Spleen (tissue), 13 donors: Measurements from ENCODE around the gene SRRM1. TPM values are rescaled to one million over a fixed set of nuclear protein-coding genes. Genes with fewer than 3 reads are reported as not detected.

Experiments
- DNase-seq: peaks from one replicate; pipeline ENCODE4 v3.0.0-alpha.2; 2020
- H3K27ac ChIP-seq, 8 donors: fragments of 200-600 bp; sonication (generic) in 7 of 8; 1 replicate in 4 of 8; 2 replicates in 4 of 8; pipeline versions ENCODE4 v1.5.0 to v1.8.0; 2016 to 2021; ENCODE audit warnings: inconsistent platforms in 4 of 8, mild to moderate bottlenecking in 4 of 8, moderate library complexity in 1 of 8
- H3K27me3 ChIP-seq, 7 donors: fragments of 200-600 bp; sonication (generic) in 6 of 7; replicated peaks in 1 of 7; 1 replicate in 4 of 7; 2 replicates in 3 of 7; pipeline versions ENCODE4 v1.5.0 to v1.8.0; 2016 to 2021; ENCODE audit warnings: inconsistent platforms in 3 of 7, mild to moderate bottlenecking in 1 of 7
- H3K36me3 ChIP-seq, 6 donors: fragments of 200-600 bp; sonication (generic) in 5 of 6; 1 replicate in 4 of 6; 2 replicates in 2 of 6; pipeline versions ENCODE4 v1.5.0 to v1.8.0; 2016 to 2021; ENCODE audit warnings: inconsistent platforms in 2 of 6
- H3K4me1 ChIP-seq, 6 donors: fragments of 200-600 bp; sonication (generic) in 5 of 6; 1 replicate in 3 of 6; 2 replicates in 3 of 6; pipeline versions ENCODE4 v1.5.0 to v1.8.0; 2016 to 2021; ENCODE audit warnings: inconsistent platforms in 3 of 6
- H3K4me3 ChIP-seq, 8 donors: fragments of 200-600 bp; sonication (generic) in 7 of 8; 1 replicate in 4 of 8; 2 replicates in 4 of 8; pipeline versions ENCODE4 v1.5.0 to v1.8.0; 2016 to 2021; ENCODE audit warnings: inconsistent platforms in 4 of 8, mild to moderate bottlenecking in 4 of 8, moderate library complexity in 2 of 8
- H3K9me3 ChIP-seq, 8 donors: fragments of 200-600 bp; sonication (generic) in 7 of 8; 1 replicate in 4 of 8; 2 replicates in 4 of 8; pipeline versions ENCODE4 v1.5.0 to v1.8.0; 2016 to 2021; ENCODE audit warnings: inconsistent platforms in 4 of 8
- CTCF ChIP-seq, 11 experiments: fragments of 200-600 bp in 7 of 11; fragments of 450-650 bp in 4 of 11; sonication (generic) in 4 of 11; IDR thresholded peaks in 8 of 11; conservative IDR thresholded peaks in 3 of 11; 1 replicate in 7 of 11; 2 replicates in 4 of 11; pipeline versions ENCODE4 v1.4.0 to v1.8.0; 2016 to 2021; ENCODE audit warnings: antibody characterized with exemption in 11 of 11, inconsistent platforms in 4 of 11, mild to moderate bottlenecking in 1 of 11
- POLR2A ChIP-seq, 3 donors: fragments of 450-650 bp; IDR thresholded peaks; one replicate each; pipeline ENCODE4 v1.5.1; 2017; ENCODE audit warnings: antibody characterized with exemption in 3 of 3, mild to moderate bottlenecking in 1 of 3
- POLR2AphosphoS5 ChIP-seq, 3 donors: sonication (generic); formaldehyde crosslinking; IDR thresholded peaks; one replicate each; pipeline ENCODE4 v1.5.1; 2017; ENCODE audit warnings: antibody characterized with exemption in 3 of 3
- WGBS, 5 donors: extraction: QIAGEN DNeasy Blood & Tissue Kit in 3 of 5; methylation state at CpG; one replicate each; pipeline versions ENCODE4 v1.1.5 to v1.1.7; 2013 to 2018; 5-methylcytosine and 5-hydroxymethylcytosine counted together
- intact Hi-C: fragments of 100-400 bp; cut with DNase I; formaldehyde crosslinking; loops from one replicate; pipeline ENCODE4 v1.15.0; 2023; ENCODE audit warnings: low total_unique reads
- long read RNA-seq, 2 donors: transcript quantifications; one replicate each; lab custom pipeline, GENCODE V29; 2026
- polyA plus RNA-seq, 3 donors: library from polyadenylated mRNA; stranded (reverse); fragments of 200-250 nt; gene quantifications; one replicate each; pipeline ENCODE4 v1.2.1, GENCODE V29; 2013
- total RNA-seq, 7 donors: library from RNA; depleted of rRNA in 3 of 7; stranded (reverse); fragments of >200 nt in 3 of 7; fragmentation: NEBNext Ultra II Directional in 4 of 7; extraction: Animal tissue kit (Norgen Biotek cat#: 25700) in 4 of 7; gene quantifications; one replicate each; pipeline versions ENCODE4 v1.1.0 to v1.2.1, GENCODE V29; 2016 to 2021
- donor health status: healthy with polysubstance abuse.
- donor health status: DM: no; HTN: no; CAD: no; lungs with moderate emphysema.
- donor health status: DM: no; HTN: no; CAD: no.
- donor health status: Bipolar disorder and iron deficiency.
- donor health status: healthy.
- donor health status: DM: no; HTN: no; CAD: no.
- donor health status: DM: yes; HTN: yes; CAD: no.

Gene SRRM1
- total RNA-seq (100 to 1,000 TPM; 129 to 169 (median 150) TPM), polyA plus RNA-seq (10 to 100 TPM; 25.6 to 42.2 (median 41.8) TPM)
- long read RNA-seq, donor 1, partial matches to known transcripts = 13 of 19 reads
- long read RNA-seq, donor 1, other reads (novel, unspliced or antisense) = 0 of 19 reads
- long read RNA-seq, donor 2, partial matches to known transcripts = 0 of 3 reads
- long read RNA-seq, donor 2, other reads (novel, unspliced or antisense) = 0 of 3 reads

- peak within 1 kb of the TSS; percentile 73 to 96 (median 91) for H3K4me3 ChIP-seq
- 0% methylated on average over 32 to 95 of the region's 95 CpGs for WGBS, 5 donors
- H3K27me3 ChIP-seq = no peaks in the 10 kb centered on the region
- peaks cover 3 to 28% (median 20%) of the 10 kb centered on the region in 6 donors for H3K36me3 ChIP-seq
- peak within 1 kb of the TSS; percentile 94 to 100 (median 99) for H3K27ac ChIP-seq
- TF ChIP-seq POLR2A (IDR thresholded peaks at IDR 0.05) = peak; percentile 85 to 98 (median 97)
- TF ChIP-seq POLR2AphosphoS5 (IDR thresholded peaks at IDR 0.05) = peak; percentile 99 to 100 (median 100)
- peak in 6 of 11 experiments; percentile 14 to 58 (median 38) for TF ChIP-seq CTCF (IDR thresholded peaks at IDR 0.05 in 8 of 11, conservative IDR thresholded peaks at IDR 0.05 in 3 of 11)
- H3K4me1 ChIP-seq = peaks cover 24 to 55% (median 36%) of the 10 kb centered on the region in 6 donors
- intact Hi-C loops = no loop called here
- H3K9me3 ChIP-seq = no peaks in the 10 kb centered on the region
- peak; percentile 100 for DNase-seq
Observed at GRCh38 chr1:24642481-24643362, at the start of gene SRRM1. SRRM1 (plus strand) TSS chr1:24643302; CDS start chr1:24643327, 25 bp downstream.

- Histone ChIP-seq H3K27me3 (peaks cover 0 to 9% (median 0%) of the 10 kb centered on the region in 7 donors), H3K4me3 (no peak overlapping the region), H3K4me1 (peaks cover 0 to 12% (median 0%) of the 10 kb centered on the region in 6 donors), H3K36me3 (no peaks in the 10 kb centered on the region), H3K9me3 (no peaks in the 10 kb centered on the region), H3K27ac (no peak overlapping the region)
- 89 to 95% (median 92%) methylated on average over 3 of the region's 3 CpGs for WGBS, 5 donors
- DNase-seq = no peak
- intact Hi-C loops = no loop called here
- TF ChIP-seq POLR2AphosphoS5 (IDR thresholded peaks at IDR 0.05) (no peak), CTCF (IDR thresholded peaks at IDR 0.05 in 8 of 11, conservative IDR thresholded peaks at IDR 0.05 in 3 of 11) (no peak), POLR2A (IDR thresholded peaks at IDR 0.05) (no peak)
Observed at GRCh38 chr1:24594328-24594598, 48.8 kb upstream of the SRRM1 start.

GRCh38 chr1:24596401-24596880 lies 46.7 kb upstream of the SRRM1 start:
- 84 to 89% (median 86%) methylated on average over 9 of the region's 9 CpGs for WGBS, 5 donors
- Histone ChIP-seq H3K4me3 (no peak overlapping the region), H3K27ac (no peak overlapping the region), H3K27me3 (peaks cover 0 to 9% (median 0%) of the 10 kb centered on the region in 7 donors), H3K9me3 (no peaks in the 10 kb centered on the region), H3K4me1 (peaks cover 0 to 10% (median 0%) of the 10 kb centered on the region in 6 donors), H3K36me3 (no peaks in the 10 kb centered on the region)
- intact Hi-C loops = no loop called here
- no peak for DNase-seq
- no peak for TF ChIP-seq POLR2AphosphoS5 (IDR thresholded peaks at IDR 0.05)
- no peak for TF ChIP-seq CTCF (IDR thresholded peaks at IDR 0.05 in 8 of 11, conservative IDR thresholded peaks at IDR 0.05 in 3 of 11)
- TF ChIP-seq POLR2A (IDR thresholded peaks at IDR 0.05) = no peak

- Histone ChIP-seq H3K4me1 (no peaks in the 10 kb centered on the region), H3K4me3 (no peak overlapping the region), H3K9me3 (no peaks in the 10 kb centered on the region), H3K27me3 (peaks cover 0 to 9% (median 0%) of the 10 kb centered on the region in 7 donors), H3K27ac (no peak overlapping the region), H3K36me3 (no peaks in the 10 kb centered on the region)
- 86 to 92% (median 91%) methylated on average over 3 of the region's 3 CpGs for WGBS, 5 donors
- intact Hi-C loops = no loop called here
- DNase-seq = no peak
- TF ChIP-seq POLR2A (IDR thresholded peaks at IDR 0.05) (no peak), CTCF (IDR thresholded peaks at IDR 0.05 in 8 of 11, conservative IDR thresholded peaks at IDR 0.05 in 3 of 11) (no peak), POLR2AphosphoS5 (IDR thresholded peaks at IDR 0.05) (no peak)
Observed at GRCh38 chr1:24599265-24599664, 43.8 kb upstream of the SRRM1 start.
